ENCODE measurements around the gene MS4A7.

GRCh38 chr11:60338053-60338452 is 40.3 kb upstream of the MS4A7 start:
- TF ChIP-seq POLR2A (IDR thresholded peaks at IDR 0.05) (no peak), CTCF (IDR thresholded peaks at IDR 0.05) (no peak), POLR2AphosphoS5 (IDR thresholded peaks at IDR 0.05) (no peak)

Data from breast epithelium (tissue), 3 donors.